Astrocyte (in vitro differentiated cells and primary cell): Measurements from ENCODE around the gene JAK3.

Source experiments
- EZH2 ChIP-seq: IDR thresholded peaks from 2 replicates; pipeline ENCODE4 v1.6.1; 2012; ENCODE audit warnings: mild to moderate bottlenecking, low read length, inconsistent platforms; ENCODE audit not compliant: insufficient read depth
- TF ChIP-seq, protein P1 (sequence below): IDR thresholded peaks from 2 replicates; pipeline ENCODE4 v1.5.1; 2011; ENCODE audit warnings: low read depth, mild to moderate bottlenecking, inconsistent platforms, low read length, moderate library complexity; ENCODE audit not compliant: insufficient read depth

DNA sequence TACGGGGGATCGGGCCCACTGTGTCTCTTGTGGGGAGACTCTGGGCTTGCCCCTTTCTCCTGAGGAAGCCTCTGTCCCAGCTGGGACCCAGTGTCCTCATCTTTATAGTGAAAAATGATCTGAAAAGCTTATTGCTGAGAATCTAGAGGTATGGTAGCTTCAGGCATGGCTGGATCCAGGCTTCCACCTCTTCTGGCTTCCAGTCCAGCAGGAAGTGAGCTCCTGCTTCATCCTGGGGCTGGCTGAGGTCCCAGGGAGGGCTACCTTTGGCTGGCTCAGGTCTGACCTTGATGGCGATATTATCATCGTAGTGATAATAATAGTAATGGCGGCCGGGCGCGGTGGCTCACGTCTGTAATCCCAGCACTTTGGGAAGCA lies 27.0 kb upstream of the JAK3 start:
- TF ChIP-seq, protein P1, sequence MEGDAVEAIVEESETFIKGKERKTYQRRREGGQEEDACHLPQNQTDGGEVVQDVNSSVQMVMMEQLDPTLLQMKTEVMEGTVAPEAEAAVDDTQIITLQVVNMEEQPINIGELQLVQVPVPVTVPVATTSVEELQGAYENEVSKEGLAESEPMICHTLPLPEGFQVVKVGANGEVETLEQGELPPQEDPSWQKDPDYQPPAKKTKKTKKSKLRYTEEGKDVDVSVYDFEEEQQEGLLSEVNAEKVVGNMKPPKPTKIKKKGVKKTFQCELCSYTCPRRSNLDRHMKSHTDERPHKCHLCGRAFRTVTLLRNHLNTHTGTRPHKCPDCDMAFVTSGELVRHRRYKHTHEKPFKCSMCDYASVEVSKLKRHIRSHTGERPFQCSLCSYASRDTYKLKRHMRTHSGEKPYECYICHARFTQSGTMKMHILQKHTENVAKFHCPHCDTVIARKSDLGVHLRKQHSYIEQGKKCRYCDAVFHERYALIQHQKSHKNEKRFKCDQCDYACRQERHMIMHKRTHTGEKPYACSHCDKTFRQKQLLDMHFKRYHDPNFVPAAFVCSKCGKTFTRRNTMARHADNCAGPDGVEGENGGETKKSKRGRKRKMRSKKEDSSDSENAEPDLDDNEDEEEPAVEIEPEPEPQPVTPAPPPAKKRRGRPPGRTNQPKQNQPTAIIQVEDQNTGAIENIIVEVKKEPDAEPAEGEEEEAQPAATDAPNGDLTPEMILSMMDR, result no peak
- no peak for TF ChIP-seq EZH2
